IPS-20b (cell line): ENCODE results near the gene TES.

Source experiments
- H3K27ac ChIP-seq: one replicate; pipeline ENCODE4 v1.5.1; 2013; ENCODE audit warnings: low read length
- H3K27me3 ChIP-seq: 2 replicates; pipeline ENCODE4 v1.6.1; 2013; ENCODE audit warnings: mild to moderate bottlenecking, low read length, inconsistent platforms; ENCODE audit not compliant: insufficient read depth
- H3K36me3 ChIP-seq: 2 replicates; pipeline ENCODE4 v1.6.1; 2013; ENCODE audit warnings: low read depth, mild to moderate bottlenecking, inconsistent platforms, low read length, moderate library complexity; ENCODE audit not compliant: insufficient read depth
- H3K4me1 ChIP-seq: 2 replicates; pipeline ENCODE4 v1.6.1; 2013; ENCODE audit warnings: mild to moderate bottlenecking, control low read depth, inconsistent platforms, low read length, moderate library complexity; ENCODE audit not compliant: insufficient read depth
- H3K4me3 ChIP-seq: 2 replicates; pipeline ENCODE4 v1.5.1; 2013; ENCODE audit warnings: mild to moderate bottlenecking, low read length, inconsistent platforms
- H3K9ac ChIP-seq: 2 replicates; pipeline ENCODE4 v1.6.1; 2013; ENCODE audit warnings: low read depth, mild to moderate bottlenecking, inconsistent platforms, low read length, moderate library complexity
- H3K9me3 ChIP-seq: 2 replicates; pipeline ENCODE4 v1.6.1; 2013; ENCODE audit warnings: mild to moderate bottlenecking, low read depth, low read length, inconsistent platforms; ENCODE audit not compliant: insufficient read depth

Gene TES

DNA sequence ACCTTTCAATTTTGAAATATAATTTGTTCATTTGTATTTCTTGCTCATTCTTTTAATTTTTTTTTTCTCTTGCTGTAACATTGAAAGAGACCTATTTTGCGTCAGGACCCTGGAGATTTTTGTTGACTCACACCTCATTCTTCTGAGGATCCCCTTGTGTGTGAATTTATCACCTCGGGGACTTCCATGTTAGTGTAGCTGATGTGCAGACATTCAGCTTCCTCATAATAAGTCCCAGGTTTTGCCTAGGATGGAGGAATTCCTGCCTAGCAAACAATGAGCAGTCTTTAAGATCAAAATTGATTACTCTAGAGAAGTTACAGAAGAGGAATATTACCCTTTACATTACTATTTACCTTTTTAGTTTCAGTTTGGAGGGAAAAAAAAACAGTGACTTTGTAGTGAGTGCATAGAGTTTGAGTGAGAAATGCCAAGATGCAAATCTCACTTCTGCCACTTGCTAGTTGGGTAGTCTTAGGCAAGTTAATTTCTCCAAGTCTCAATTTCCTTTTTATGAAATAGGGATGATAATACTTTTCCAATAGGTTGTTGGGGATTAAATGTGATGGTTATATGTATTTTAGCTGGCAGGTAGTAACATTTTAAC, 14.3 kb downstream of the TES start:
- Histone ChIP-seq H3K9me3 (no peaks in the 10 kb centered on the region), H3K36me3 (no peaks in the 10 kb centered on the region), H3K4me1 (no peaks in the 10 kb centered on the region; the same call in 1 of the 2 replicates), H3K27ac (no peak overlapping the region), H3K4me3 (no peak overlapping the region), H3K9ac (no peak overlapping the region), H3K27me3 (no peaks in the 10 kb centered on the region)

DNA sequence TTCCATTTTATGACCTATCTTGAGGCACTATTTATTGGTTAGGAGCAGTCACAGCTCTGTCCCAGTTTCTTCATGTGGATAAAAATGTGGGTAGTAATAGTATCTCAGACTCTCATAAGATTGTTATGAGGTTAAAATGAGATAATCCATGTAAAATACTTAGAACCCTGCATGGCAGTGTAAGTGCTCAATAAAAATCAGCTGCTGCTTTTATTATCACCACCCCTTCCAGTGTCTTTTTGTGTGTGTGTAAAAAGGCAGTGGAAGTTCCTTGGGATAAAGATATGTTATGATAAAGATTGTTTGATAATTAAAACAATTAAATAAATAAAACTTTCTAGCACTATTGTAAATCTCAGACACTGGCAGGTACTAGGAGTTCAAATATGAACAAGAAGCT, 15.5 kb downstream of the TES start:
- Histone ChIP-seq H3K9ac (no peak overlapping the region), H3K9me3 (no peaks in the 10 kb centered on the region), H3K27me3 (no peaks in the 10 kb centered on the region), H3K4me3 (no peak overlapping the region), H3K27ac (no peak overlapping the region), H3K36me3 (no peaks in the 10 kb centered on the region), H3K4me1 (peaks cover 8% of the 10 kb centered on the region)

DNA sequence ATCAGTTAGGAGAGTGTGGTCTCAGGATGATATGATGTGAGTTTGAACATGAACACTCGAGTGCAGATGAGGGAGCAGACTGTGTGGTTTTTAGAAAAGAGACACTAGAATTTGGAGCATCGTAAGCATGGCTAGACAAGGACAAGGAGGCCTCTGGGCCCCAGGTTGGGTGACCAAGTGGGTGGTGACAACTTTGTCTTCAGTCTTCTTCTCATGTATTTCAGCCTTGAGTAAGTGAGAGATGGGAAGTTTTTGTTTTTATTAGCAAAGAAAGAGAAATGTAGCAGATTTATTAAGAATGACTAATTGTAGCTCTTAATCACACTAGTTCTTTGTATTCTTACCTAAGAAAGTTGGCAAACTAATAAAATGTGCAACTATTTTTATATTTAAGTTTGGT, 16.3 kb downstream of the TES start:
- no peaks in the 10 kb centered on the region for H3K9me3 ChIP-seq
- no peak overlapping the region for H3K4me3 ChIP-seq
- no peak overlapping the region for H3K9ac ChIP-seq
- H3K27ac ChIP-seq = no peak overlapping the region
- H3K36me3 ChIP-seq = no peaks in the 10 kb centered on the region
- H3K4me1 ChIP-seq = peaks cover 12% of the 10 kb centered on the region
- H3K27me3 ChIP-seq = no peaks in the 10 kb centered on the region

DNA sequence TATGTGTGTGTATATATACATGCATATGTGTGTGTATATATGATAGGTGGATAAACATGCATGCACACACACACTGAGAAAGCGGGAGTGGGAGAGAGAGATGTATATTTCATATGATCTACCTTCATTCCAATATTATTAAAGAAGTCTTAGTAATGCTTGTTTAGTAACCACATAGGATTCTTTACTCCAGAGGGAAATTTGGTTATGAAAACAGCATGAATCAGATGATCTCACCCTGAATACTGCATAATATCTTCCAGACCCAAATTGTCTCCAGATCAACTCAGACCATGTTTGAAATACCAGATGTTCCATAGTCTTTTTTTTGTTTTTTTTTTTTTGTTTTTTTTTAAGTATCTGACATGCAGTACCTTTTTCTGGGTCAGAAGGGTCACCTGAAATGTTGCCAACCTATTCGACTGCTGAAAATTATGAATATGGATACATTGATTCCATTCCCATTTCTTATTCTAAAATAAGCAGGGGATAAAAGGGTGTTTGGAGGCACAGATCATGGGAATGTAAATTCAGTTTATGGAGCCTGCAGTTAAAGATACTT, 17.4 kb downstream of the TES start:
- no peak overlapping the region for H3K27ac ChIP-seq
- H3K9me3 ChIP-seq = no peaks in the 10 kb centered on the region
- H3K27me3 ChIP-seq = no peaks in the 10 kb centered on the region
- no peak overlapping the region for H3K4me3 ChIP-seq
- H3K9ac ChIP-seq = no peak overlapping the region
- H3K4me1 ChIP-seq = peaks cover 15% of the 10 kb centered on the region
- H3K36me3 ChIP-seq = no peaks in the 10 kb centered on the region

DNA sequence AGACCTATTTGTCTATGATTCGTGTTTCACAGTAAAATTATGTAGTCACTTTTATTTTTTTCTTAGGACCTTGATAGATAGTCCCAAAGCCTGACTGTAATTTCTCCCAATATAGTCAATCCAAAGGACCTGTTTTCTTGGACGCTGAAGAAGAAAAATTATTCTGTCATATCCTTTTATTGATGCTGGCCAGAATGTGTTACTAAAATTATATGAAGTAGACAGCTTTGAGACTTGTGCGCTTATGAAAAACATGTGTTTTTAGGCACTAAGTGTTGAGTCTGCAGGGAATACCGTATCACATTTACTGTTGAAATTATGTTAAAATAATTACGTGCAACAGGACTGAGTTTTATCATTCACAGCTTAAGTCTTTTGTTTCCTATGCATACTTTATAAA, 17.9 kb downstream of the TES start:
- Histone ChIP-seq H3K4me1 (peaks cover 15% of the 10 kb centered on the region), H3K4me3 (no peak overlapping the region), H3K36me3 (no peaks in the 10 kb centered on the region), H3K9ac (no peak overlapping the region), H3K27me3 (no peaks in the 10 kb centered on the region), H3K9me3 (no peaks in the 10 kb centered on the region), H3K27ac (no peak overlapping the region)

DNA sequence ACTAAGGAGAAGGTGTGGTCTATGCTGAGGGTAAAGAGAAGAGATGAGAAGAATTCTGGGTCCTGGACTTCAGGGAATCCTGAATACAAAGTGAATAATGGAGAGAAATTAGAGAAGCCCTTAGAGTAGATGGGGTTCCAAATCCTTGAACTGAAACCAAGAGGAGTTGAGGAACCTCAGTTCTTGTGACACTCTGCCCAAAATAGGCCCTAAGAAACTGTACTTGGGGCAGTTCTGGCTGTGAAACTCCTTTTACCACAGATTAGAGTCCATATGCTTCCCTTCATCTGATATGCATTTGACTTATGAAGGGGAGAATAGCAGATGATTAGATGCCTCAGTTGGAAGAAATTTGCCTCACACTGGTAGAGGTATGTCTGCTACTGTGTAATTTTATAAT, 19.0 kb downstream of the TES start:
- H3K9me3 ChIP-seq = no peaks in the 10 kb centered on the region
- H3K27ac ChIP-seq = no peak overlapping the region
- peaks cover 15% of the 10 kb centered on the region for H3K4me1 ChIP-seq
- H3K9ac ChIP-seq = no peak overlapping the region
- no peak overlapping the region for H3K4me3 ChIP-seq
- H3K27me3 ChIP-seq = no peaks in the 10 kb centered on the region
- H3K36me3 ChIP-seq = no peaks in the 10 kb centered on the region

DNA sequence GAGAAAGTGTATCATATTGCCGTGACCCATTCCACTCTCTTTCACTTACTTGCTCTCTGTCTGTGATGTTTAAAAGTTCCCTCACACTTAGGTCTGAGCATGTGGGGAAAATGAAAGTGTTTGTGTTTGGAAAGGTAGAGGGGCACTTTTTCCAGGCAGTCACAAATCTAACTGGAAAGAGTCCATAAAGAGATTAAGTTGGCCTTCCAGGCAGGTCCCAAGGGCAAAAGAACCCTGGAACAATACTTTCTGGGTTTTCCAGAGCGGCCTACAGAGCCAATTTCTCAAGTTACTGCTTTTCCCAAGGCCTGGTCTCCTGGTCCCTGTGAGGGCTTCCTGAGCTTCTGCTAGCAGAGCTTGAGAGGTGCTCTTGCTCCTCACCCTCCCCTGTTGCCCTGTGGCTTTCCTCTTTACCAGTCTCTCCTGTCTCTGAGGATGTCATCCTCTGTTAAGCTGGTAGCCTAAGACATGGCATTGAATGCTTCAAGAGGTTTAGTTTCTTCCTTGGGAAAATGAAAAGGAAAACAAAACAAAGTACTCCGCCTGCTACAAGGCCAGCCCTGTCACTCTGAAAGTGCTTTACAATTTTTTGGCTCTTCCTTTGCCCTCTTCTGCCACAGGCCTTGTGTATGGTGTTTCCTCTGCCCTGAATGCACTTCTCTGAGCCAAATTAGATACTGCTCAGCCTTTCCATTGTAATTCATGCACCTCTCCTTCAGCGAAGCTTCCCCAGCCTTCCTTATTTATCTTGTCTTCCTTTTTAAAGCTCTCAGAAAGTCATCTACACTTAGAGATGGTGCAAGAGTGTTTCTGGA, 20.1 kb downstream of the TES start:
- peaks cover 15% of the 10 kb centered on the region for H3K4me1 ChIP-seq
- H3K9me3 ChIP-seq = no peaks in the 10 kb centered on the region
- H3K27ac ChIP-seq = no peak overlapping the region
- no peak overlapping the region for H3K9ac ChIP-seq
- H3K27me3 ChIP-seq = no peaks in the 10 kb centered on the region
- H3K36me3 ChIP-seq = no peaks in the 10 kb centered on the region
- H3K4me3 ChIP-seq = no peak overlapping the region

DNA sequence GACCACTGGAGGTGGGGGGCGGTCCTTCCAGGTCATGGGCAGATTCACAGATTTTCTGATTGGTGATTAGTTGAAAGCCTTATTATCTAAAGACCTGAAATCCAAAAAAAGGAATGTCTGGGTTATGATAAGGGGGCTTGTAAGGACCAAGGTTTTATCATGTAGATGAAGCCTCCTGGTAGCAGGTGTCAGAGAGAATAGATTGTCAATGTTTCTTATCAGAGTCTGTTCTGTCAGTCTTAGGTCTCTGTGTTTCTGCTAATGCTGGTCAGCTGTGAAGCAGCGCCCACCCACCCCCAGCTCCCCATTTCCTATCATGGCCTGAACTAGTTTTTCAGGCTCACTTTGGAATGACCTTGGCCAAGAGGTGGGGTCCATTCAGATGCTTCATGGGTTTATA, 21.2 kb downstream of the TES start:
- Histone ChIP-seq H3K4me3 (no peak overlapping the region), H3K9ac (no peak overlapping the region), H3K27me3 (no peaks in the 10 kb centered on the region), H3K36me3 (no peaks in the 10 kb centered on the region), H3K4me1 (peaks cover 15% of the 10 kb centered on the region), H3K27ac (no peak overlapping the region), H3K9me3 (no peaks in the 10 kb centered on the region)

DNA sequence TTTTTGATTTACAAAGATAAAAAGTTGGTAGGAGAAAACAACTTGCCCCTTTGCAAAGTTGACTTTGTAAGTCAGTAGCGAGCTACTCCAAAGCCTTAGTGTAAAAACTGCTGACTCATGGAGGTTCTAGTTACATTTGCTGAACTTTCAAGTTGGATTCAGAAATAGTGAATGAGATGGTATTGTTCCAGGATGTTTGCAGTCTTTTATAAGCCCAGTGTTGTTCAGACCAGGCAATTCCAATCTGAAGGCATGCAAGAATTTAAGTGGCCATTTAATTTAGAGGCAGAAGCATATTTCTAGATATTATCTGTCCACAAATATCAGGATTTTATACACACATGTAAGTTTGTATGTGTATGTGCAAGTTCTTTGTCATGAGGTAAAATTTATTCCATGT, 21.6 kb downstream of the TES start:
- Histone ChIP-seq H3K9ac (no peak overlapping the region), H3K27ac (no peak overlapping the region)

DNA sequence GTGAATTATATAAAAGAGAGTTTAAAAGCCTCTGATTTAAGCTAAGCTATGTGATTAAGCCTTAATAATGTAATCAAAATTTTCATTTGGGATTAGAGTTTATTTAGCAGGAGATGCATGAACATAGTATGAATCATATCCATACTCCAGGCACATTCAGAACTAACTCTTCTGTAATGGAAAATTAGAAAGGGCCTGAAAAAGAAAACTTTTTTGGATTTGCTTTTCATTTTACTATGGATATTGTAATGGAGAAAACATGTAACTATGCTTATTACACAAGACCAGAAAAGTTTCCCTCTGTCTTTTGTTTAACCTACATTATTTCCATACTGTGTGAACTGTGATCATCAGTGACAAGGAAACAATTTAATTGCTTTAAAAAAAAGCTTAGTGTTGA, 22.0 kb downstream of the TES start:
- no peak overlapping the region for H3K4me3 ChIP-seq
- H3K4me1 ChIP-seq = peaks cover 15% of the 10 kb centered on the region
- no peaks in the 10 kb centered on the region for H3K36me3 ChIP-seq
- no peak overlapping the region for H3K9ac ChIP-seq
- H3K27me3 ChIP-seq = no peaks in the 10 kb centered on the region
- H3K27ac ChIP-seq = no peak overlapping the region
- no peaks in the 10 kb centered on the region for H3K9me3 ChIP-seq

More for the DNA sequence above, 21.6 kb downstream of the TES start:
- Histone ChIP-seq H3K4me3 (no peak overlapping the region), H3K27me3 (no peaks in the 10 kb centered on the region), H3K4me1 (peaks cover 15% of the 10 kb centered on the region), H3K36me3 (no peaks in the 10 kb centered on the region), H3K9me3 (no peaks in the 10 kb centered on the region)

DNA sequence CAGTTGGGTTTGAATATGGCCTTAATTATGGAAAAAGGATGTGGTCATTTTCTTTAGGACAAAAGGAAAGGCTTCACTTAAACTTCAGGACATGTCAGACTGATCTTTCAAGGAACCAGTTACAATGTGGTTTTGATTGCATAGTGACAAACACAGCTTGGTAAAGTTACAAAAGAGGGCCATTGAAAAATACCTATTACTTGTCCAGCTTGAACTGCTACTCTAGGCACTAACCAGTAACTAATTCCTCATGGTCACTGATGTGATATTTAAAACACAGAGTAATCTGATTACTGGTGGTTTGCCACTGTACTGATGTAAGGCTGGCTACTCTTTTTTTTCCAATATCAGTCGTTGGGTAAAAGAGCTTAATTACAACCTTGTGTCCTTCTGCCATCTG, 22.6 kb downstream of the TES start:
- no peaks in the 10 kb centered on the region for H3K27me3 ChIP-seq
- H3K9ac ChIP-seq = no peak overlapping the region
- no peak overlapping the region for H3K4me3 ChIP-seq
- H3K36me3 ChIP-seq = no peaks in the 10 kb centered on the region
- no peaks in the 10 kb centered on the region for H3K9me3 ChIP-seq
- peaks cover 15% of the 10 kb centered on the region for H3K4me1 ChIP-seq
- no peak overlapping the region for H3K27ac ChIP-seq
